Stimulated activated CD8-positive, alpha-beta memory T cell treated with anti-CD3 and anti-CD28 coated beads, Interleukin-12 subunit alpha, Interleukin-12 subunit beta, amount 100 ng/mL, for 24 hours (primary cell): ENCODE measurements around the gene TSPAN4.

Experiments used
- DNase-seq: peaks from one replicate; pipeline ENCODE4 v3.0.0-alpha.2; 2020; ENCODE audit errors: extremely low read depth

The TSPAN4 gene

DNA sequence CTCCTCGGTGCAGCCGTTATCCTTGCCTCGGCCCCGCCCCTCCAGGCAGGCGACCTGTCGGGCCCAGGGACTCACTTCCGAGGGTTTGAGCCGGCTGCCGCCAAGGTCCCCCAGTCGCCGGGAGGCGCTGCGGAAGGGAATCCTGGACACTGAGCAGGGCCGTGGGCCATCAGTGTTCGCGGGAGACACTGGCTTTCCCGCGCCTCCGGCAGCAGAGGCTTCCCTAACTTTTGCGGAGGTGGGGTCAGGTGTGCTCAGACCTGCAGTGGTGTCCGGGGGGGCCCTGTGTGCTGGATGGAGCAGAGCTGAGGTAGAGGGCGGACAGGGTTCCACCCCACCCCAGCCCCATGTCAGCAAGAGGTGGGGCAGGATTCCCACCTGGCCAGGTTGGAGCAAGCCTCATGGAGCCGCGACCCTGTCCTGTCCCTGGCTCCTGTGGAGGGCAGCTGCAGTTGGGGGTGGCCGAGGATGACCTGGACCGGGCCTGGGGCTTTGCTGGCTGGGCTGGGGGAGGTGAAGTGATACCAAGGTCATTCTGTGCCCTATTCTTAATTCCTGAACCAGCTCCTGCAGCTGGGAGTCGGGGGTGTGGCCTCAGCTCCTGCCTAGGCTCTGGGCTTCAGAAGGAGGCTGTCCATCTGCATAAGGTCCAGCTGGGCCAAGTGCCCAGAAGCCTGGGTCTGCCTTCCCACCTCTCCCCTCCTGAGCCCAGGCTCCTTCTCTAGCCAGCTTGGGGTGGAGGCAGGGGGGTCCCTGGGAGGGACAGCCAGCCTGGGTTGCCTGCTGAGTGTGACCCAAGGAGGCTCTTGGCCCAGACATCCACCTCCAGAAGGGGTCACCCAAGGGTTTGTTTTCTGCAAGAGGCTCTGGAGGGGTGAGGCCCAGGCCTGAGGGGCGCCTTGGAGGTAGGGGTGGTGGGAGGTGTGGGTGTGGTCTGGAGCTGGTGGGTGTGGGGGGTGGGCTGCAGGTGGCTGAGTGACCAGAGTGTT lies 8.4 kb downstream of the TSPAN4 start:
- DNase-seq: no peak

GRCh38 chr11:852762-853161 lies 10.1 kb downstream of the TSPAN4 start:
- no peak for DNase-seq

GRCh38 chr11:853682-854448 lies 11.2 kb downstream of the TSPAN4 start:
- no peak for DNase-seq

- DNase-seq: no peak
These were observed 12.1 kb downstream of the TSPAN4 start for GRCh38 chr11:854601-855329.

GRCh38 chr11:855330-855674 lies 12.7 kb downstream of the TSPAN4 start:
- no peak for DNase-seq

GRCh38 chr11:855796-856195 lies 13.1 kb downstream of the TSPAN4 start:
- DNase-seq: no peak

- DNase-seq: no peak
These were observed 13.7 kb downstream of the TSPAN4 start for GRCh38 chr11:856397-856796.

DNA sequence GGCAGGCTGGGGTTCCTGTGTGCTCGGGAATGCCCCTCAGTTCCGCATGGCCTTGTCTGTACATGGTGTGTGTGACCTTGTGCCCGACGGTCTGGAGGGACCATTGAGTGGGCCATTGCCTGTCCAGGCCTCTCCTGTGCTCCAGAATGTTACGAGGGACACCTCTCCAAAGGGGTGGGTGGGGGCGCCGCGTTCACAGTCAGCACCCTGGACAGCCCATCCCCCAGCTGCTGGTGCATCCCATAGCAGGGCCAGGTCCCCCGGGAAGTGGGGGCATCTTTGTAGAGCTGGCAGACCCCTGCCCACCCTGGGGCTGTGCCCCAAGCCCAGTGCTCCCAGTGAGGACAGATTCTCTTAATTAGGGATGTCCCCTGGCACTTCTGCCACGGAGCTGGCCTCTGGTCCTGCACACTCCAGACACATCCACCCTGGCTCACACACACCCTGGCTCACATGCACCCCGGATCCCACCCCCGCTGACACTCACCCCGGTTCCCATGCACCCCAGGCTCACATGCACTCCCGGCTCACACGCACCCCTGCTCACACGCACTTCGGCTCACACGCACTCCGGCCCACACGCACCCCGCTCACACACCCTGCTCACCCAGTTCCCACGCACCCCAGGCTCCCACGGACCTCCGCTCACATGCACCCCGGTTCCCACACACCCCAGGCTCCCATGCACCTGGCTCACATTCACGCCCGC lies 15.6 kb downstream of the TSPAN4 start:
- DNase-seq: no peak

DNA sequence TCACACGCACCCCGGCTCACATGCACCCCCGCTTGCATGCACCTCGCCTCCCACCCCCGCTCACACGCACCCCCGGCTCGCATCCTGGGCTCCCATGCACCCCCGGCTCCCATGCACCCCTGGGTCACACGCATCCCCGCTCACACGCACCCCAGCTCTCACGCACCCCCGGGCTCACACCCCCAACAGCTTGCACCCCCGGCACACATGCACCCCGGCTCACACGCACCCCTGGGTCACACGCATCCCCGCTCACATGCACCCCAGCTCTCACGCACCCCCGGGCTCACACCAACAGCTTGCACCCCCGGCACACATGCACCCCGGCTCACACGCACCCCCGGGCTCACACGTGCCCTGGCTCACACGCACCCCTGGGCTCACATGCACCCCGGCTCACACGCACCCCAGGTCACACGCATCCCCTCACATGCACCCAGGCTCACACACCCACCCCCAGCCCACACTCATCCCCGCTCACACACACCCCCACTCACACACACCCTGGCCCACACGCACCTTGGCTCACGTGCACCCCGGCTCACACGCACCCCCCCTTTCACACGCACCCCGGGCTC lies 16.2 kb downstream of the TSPAN4 start:
- no peak for DNase-seq

GRCh38 chr11:859394-860131 lies 16.9 kb downstream of the TSPAN4 start:
- DNase-seq: no peak

GRCh38 chr11:860234-861104 lies 17.8 kb downstream of the TSPAN4 start:
- no peak for DNase-seq

DNA sequence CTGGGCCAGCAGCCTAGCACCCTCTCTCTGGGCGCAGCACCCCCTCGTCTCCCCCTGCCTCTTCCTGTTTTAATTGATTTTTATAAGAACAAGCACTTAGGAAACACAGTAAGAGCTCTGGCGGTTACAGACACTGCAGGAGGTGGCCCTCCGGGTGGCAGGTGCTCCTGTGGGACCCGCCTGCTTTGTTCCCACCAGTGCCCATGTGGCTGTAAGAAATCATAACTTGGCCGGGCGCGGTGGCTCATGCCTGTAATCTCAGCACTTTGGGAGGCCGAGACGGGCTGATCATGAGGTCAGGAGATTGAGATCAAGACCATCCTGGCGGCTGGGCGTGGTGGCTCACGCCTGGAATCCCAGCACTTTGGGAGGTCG lies 18.4 kb downstream of the TSPAN4 start:
- DNase-seq: no peak

DNA sequence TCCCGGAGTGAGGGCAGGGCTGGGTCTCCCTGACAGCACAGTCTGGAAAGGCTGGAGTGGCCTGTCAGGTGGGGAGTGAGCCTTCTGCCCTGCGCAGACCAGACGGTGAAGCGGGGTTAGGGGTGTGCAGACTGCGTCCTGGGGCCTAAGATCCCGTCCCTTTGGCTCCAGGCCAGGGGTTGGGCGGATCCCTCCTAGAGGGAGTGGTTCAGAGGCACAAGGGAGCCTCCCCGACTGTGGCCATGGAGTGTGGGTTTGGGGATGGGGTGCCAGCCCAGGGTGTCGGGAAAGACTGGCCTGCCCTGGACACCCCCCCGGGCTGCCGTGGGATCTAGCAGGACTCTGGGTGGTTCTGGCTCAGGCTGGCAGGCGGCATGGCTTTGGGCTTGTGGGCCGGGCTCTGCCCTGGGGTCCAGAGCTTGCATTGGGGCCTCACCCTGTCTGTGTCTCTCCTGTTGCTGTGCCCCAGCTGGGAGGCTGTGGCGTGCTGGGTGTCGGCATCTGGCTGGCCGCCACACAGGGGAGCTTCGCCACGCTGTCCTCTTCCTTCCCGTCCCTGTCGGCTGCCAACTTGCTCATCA lies 19.5 kb downstream of the TSPAN4 start:
- DNase-seq: no peak

- no peak for DNase-seq
These were observed 20.0 kb downstream of the TSPAN4 start for GRCh38 chr11:862696-863022.

DNA sequence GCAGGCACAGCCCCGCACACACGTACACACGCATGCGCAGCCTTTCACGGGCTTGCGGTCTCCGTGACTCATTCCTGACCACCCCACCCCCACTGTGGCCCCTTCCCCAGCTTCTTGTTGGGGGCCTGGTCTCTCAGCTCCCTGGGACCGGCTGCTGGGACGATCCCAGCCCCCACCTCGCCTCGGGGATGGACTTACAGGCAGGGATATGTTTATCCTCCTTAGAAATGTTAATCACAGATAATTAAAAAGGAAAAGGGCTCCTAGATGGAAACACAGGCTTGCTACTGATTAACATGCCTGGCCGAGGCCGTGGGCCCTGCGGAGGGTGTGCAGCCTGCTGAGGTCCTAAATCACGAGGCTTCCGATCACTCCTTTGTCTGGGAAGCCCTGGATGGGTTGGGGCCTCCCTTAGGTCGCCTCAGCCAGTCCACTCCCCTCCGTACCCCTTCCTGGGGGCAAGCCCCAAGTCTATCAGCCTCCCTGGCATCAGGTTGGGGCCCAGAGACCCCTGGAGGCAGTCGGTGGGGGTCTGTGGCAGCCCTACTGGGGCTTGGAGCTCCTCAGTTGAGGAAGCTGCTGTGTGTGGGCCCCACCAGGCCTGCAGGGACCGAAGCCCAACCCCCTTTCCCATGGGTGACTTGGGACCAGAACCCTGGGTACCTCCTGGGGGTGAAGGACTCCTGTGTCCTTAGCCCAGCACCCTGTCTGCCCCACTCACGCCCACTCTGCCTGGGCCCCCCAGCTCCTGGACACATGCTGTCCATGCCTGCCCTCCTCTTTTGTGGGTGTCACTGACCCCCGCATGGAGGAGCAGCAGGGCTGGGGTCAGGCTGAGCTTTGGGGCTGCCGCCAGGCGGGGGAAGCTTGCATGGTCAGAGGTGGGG lies 20.6 kb downstream of the TSPAN4 start:
- DNase-seq: no peak

- DNase-seq: no peak
These were observed 21.5 kb downstream of the TSPAN4 start for GRCh38 chr11:863910-864827.

DNA sequence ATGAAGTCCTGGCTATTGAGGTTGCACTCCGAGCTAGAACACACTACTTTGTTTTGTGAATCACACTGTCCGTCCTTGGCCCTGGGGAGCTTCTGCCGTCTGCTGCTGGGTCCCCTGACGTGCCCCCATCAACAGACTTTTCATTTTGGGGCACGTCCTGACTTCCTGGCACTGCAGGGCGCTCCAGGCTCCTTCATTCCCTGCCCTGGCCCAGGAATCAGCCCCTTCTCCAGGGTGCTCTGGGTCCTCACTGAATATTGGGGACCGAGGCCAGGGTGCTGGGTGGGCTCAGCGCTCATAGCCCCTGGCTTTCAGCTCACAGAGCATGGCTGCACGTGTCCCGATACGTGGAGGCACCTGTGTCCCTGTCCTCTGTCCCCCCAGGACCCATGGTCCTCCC lies 22.2 kb downstream of the TSPAN4 start:
- DNase-seq: no peak
